ENCODE measurements around the gene PAPOLB.

DNA sequence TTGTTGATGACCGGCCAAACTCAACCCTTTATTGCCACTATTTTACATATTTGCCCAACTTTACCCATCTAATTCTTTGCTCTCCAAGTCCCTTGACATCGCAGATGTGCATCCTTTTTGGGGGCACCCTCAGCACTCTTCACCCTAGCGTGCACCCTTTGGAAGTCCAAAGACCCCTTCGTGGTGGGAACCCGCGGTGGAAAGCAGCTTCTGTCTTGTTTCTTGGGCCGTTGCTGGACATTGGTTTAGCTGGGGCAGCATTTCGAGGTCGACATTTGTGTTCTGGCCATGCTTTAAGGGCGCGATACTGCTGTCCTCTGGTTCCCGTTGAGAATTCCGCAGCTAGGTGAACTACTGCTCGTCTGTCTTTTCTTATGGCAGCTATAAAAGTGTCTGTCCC, 326 bp upstream of the PAPOLB start:
- TF ChIP-seq, protein P1, sequence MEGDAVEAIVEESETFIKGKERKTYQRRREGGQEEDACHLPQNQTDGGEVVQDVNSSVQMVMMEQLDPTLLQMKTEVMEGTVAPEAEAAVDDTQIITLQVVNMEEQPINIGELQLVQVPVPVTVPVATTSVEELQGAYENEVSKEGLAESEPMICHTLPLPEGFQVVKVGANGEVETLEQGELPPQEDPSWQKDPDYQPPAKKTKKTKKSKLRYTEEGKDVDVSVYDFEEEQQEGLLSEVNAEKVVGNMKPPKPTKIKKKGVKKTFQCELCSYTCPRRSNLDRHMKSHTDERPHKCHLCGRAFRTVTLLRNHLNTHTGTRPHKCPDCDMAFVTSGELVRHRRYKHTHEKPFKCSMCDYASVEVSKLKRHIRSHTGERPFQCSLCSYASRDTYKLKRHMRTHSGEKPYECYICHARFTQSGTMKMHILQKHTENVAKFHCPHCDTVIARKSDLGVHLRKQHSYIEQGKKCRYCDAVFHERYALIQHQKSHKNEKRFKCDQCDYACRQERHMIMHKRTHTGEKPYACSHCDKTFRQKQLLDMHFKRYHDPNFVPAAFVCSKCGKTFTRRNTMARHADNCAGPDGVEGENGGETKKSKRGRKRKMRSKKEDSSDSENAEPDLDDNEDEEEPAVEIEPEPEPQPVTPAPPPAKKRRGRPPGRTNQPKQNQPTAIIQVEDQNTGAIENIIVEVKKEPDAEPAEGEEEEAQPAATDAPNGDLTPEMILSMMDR (conservative IDR thresholded peaks at IDR 0.05; ENCODE audit: low read depth, low read length), result no peak
- TF ChIP-seq POLR2A (IDR thresholded peaks at IDR 0.05; ENCODE audit: low read depth, low read length) (no peak), RAD21 (IDR thresholded peaks at IDR 0.05; ENCODE audit: low read length) (no peak), CHD1 (IDR thresholded peaks at IDR 0.05; ENCODE audit: low read depth, low read length) (no peak), BHLHE40 (IDR thresholded peaks at IDR 0.05; ENCODE audit: low read depth, low read length) (no peak), RFX5 (IDR thresholded peaks at IDR 0.05; ENCODE audit: low read depth, low read length) (no peak), CEBPB (IDR thresholded peaks at IDR 0.05; ENCODE audit: low read depth, low read length) (no peak), NFE2L2 (IDR thresholded peaks at IDR 0.05; ENCODE audit: low read depth, low read length) (no peak), FOS (IDR thresholded peaks at IDR 0.05; ENCODE audit: low read depth, low read length) (no peak), MAZ (IDR thresholded peaks at IDR 0.05; ENCODE audit: borderline replicate concordance, low read depth, low read length) (no peak), RCOR1 (IDR thresholded peaks at IDR 0.05; ENCODE audit: insufficient replicate concordance, low read length) (no peak), SMC3 (IDR thresholded peaks at IDR 0.05; ENCODE audit: low read depth, low read length) (no peak)
- TF ChIP-seq, protein P2, sequence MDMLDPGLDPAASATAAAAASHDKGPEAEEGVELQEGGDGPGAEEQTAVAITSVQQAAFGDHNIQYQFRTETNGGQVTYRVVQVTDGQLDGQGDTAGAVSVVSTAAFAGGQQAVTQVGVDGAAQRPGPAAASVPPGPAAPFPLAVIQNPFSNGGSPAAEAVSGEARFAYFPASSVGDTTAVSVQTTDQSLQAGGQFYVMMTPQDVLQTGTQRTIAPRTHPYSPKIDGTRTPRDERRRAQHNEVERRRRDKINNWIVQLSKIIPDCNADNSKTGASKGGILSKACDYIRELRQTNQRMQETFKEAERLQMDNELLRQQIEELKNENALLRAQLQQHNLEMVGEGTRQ (IDR thresholded peaks at IDR 0.05; ENCODE audit: low read depth, low read length), result no peak
- TF ChIP-seq, protein P3, sequence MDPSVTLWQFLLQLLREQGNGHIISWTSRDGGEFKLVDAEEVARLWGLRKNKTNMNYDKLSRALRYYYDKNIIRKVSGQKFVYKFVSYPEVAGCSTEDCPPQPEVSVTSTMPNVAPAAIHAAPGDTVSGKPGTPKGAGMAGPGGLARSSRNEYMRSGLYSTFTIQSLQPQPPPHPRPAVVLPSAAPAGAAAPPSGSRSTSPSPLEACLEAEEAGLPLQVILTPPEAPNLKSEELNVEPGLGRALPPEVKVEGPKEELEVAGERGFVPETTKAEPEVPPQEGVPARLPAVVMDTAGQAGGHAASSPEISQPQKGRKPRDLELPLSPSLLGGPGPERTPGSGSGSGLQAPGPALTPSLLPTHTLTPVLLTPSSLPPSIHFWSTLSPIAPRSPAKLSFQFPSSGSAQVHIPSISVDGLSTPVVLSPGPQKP (IDR thresholded peaks at IDR 0.05; ENCODE audit: borderline replicate concordance, low read depth, low read length), result no peak
